ENCODE data around the gene PRDX5.

PRDX5 gene

DNA sequence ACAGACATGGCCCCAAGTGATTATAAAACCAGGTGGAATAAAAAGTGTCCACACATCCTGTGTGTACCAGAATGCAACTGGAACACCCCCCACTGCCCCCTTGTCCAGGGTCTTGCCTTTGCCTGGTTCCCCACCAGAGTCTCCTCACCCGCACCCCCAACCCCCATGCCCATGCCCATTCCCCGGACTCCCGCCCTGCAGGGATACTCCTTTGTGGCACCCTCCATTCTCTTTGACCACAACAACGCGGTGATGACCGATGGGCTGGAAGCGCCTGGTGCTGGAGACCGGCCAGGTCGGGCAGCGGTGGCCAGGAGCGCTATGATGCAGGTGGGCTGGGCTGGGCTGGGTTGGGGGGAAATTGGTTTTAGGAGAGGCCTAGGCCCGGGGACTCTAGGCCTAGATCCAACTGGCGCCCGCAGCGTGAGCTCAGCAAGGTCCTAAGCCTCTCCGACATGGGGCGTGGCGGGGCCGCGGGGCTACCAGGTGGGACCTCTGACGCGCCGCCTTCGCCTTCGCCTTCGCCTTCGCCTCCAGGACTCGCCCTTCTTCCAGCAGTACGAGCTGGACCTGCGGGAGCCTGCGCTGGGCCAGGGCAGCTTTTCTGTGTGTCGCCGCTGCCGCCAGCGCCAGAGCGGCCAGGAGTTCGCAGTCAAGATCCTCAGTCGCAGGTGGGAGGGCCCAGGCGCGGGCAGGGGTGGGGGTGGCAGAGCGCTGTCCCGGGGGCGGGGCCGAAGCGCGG is 50.2 kb downstream of the PRDX5 start:
- no peak for DNase-seq

GRCh38 chr11:64368673-64369074 is 50.8 kb downstream of the PRDX5 start:
- no peak for DNase-seq

- DNase-seq = no peak
These were observed 51.8 kb downstream of the PRDX5 start for GRCh38 chr11:64369440-64370421.

DNA sequence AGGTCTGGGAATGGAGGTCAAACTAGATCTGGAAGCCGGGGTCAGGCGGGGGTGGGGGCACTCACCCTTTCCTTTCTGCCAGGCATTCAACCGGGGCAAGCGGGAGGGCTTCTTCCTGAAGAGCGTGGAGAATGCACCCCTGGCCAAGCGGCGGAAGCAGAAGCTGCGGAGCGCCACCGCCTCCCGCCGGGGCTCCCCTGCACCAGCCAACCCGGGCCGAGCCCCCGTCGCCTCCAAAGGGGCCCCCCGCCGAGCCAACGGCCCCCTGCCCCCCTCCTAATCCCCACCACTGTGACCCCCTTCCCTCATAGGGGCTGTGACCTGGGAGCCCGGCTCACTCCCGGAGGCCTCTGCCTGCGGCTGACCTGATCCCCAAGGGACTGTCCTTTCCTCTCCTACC is 53.3 kb downstream of the PRDX5 start:
- no peak for DNase-seq
